Measurements from ENCODE around the gene AADAC.

AADAC gene

DNA sequence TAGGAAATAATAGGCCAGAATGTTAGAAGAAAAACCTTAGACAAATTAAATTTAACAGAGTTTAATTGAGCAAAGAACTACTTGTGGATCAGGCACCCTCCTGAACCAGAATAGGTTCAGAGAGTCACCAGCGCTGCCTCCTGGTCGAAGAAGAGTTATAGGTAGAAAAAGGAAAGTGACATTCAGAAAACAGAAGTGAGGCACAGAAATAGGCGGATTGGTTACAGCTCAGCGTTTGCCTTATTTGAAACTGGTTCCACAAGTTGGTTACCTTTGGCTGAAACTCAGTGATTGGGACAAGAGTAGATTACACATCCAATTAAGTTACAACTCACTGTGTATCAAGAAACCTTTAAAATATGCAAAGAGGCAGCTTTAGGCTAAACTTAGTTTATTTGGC lies 4.4 kb downstream of the AADAC start:
- Histone ChIP-seq H3K27ac (ENCODE audit: low read length) (no peak overlapping the region), H3K4me1 (ENCODE audit: insufficient read depth, low read length) (peaks cover 17% of the 10 kb centered on the region; the same call in 1 of the 2 replicates), H2AFZ (ENCODE audit: low read depth, low read length) (no peak overlapping the region), H3K9ac (ENCODE audit: low read depth, low read length) (no peak overlapping the region), H3K4me3 (ENCODE audit: low read depth in 1 of 2, low read length in 2 of 2) (no peak overlapping the region), H3K4me2 (ENCODE audit: insufficient read depth, low read length) (no peak overlapping the region), H3K9me3 (ENCODE audit: insufficient read depth, low read length, severe bottlenecking) (no peaks in the 10 kb centered on the region), H3K36me3 (ENCODE audit: insufficient read depth, low read length) (no peaks in the 10 kb centered on the region), H3K27me3 (ENCODE audit: insufficient read depth, low read length, poor library complexity) (no peaks in the 10 kb centered on the region), H4K20me1 (ENCODE audit: insufficient read depth, low read length) (no peaks in the 10 kb centered on the region), H3K79me2 (ENCODE audit: insufficient read depth, low read length) (no peaks in the 10 kb centered on the region)
- no peak for DNase-seq
- no peak for ATAC-seq (ENCODE audit: insufficient read depth, low read depth)
- TF ChIP-seq, protein P1, sequence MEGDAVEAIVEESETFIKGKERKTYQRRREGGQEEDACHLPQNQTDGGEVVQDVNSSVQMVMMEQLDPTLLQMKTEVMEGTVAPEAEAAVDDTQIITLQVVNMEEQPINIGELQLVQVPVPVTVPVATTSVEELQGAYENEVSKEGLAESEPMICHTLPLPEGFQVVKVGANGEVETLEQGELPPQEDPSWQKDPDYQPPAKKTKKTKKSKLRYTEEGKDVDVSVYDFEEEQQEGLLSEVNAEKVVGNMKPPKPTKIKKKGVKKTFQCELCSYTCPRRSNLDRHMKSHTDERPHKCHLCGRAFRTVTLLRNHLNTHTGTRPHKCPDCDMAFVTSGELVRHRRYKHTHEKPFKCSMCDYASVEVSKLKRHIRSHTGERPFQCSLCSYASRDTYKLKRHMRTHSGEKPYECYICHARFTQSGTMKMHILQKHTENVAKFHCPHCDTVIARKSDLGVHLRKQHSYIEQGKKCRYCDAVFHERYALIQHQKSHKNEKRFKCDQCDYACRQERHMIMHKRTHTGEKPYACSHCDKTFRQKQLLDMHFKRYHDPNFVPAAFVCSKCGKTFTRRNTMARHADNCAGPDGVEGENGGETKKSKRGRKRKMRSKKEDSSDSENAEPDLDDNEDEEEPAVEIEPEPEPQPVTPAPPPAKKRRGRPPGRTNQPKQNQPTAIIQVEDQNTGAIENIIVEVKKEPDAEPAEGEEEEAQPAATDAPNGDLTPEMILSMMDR (IDR thresholded peaks at IDR 0.05; ENCODE audit: borderline replicate concordance, extremely low read depth, low read length, poor library complexity, severe bottlenecking), result no peak
- no peak for TF ChIP-seq EZH2 (IDR thresholded peaks at IDR 0.05; ENCODE audit: borderline replicate concordance, low read depth, low read length, severe bottlenecking)

DNA sequence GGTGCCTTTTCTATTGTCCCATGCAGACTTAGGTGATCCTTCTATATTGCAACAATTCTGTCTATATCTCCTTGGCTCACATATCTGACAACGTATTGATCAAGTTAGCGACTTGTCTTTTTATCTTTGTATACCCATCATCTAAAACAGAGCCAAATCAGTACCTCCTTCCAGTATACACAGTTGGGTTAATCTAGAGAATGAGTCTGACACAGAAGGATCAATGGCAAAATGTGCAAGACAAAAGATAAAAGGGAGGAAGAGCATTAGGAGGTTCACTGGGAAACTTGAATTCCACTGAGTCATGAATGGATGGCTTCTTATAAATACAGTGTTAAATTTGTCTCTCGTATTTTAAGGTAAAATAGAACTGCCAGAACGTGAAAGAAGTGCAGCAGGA lies 6.0 kb downstream of the AADAC start:
- H3K27me3 ChIP-seq (ENCODE audit: insufficient read depth, low read length, poor library complexity), result no peaks in the 10 kb centered on the region
- no peak overlapping the region for H3K9ac ChIP-seq (ENCODE audit: low read depth, low read length)
- no peaks in the 10 kb centered on the region for H4K20me1 ChIP-seq (ENCODE audit: insufficient read depth, low read length)
- no peaks in the 10 kb centered on the region for H3K9me3 ChIP-seq (ENCODE audit: insufficient read depth, low read length, severe bottlenecking)
- no peak for ATAC-seq (ENCODE audit: insufficient read depth, low read depth)
- H3K4me1 ChIP-seq (ENCODE audit: insufficient read depth, low read length), result peaks cover 5% of the 10 kb centered on the region; the same call in 1 of the 2 replicates
- no peak overlapping the region; the same call in 1 of the 2 replicates for H2AFZ ChIP-seq (ENCODE audit: low read depth, low read length)
- TF ChIP-seq EZH2 (IDR thresholded peaks at IDR 0.05; ENCODE audit: borderline replicate concordance, low read depth, low read length, severe bottlenecking), result no peak
- TF ChIP-seq, protein P1 (IDR thresholded peaks at IDR 0.05; ENCODE audit: borderline replicate concordance, extremely low read depth, low read length, poor library complexity, severe bottlenecking), result no peak
- H3K79me2 ChIP-seq (ENCODE audit: insufficient read depth, low read length), result no peaks in the 10 kb centered on the region
- H3K36me3 ChIP-seq (ENCODE audit: insufficient read depth, low read length), result no peaks in the 10 kb centered on the region
- no peak overlapping the region for H3K4me2 ChIP-seq (ENCODE audit: insufficient read depth, low read length)
- no peak overlapping the region for H3K27ac ChIP-seq (ENCODE audit: low read length)
- H3K4me3 ChIP-seq (ENCODE audit: low read depth in 1 of 2, low read length in 2 of 2), result no peak overlapping the region
- DNase-seq, result no peak

DNA sequence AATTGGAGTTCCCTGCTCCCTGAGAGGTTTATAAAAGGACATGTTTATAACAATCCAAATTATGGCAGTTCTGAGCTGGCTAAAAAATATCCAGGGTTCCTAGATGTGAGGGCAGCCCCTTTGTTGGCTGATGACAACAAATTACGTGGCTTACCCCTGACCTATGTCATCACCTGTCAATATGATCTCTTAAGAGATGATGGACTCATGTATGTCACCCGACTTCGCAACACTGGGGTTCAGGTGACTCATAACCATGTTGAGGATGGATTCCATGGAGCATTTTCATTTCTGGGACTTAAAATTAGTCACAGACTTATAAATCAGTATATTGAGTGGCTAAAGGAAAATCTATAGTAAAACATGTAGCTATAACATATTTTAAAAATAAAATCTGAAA lies 13.9 kb downstream of the AADAC start:
- H3K36me3 ChIP-seq (ENCODE audit: insufficient read depth, low read length), result no peaks in the 10 kb centered on the region
- no peak for TF ChIP-seq EZH2 (IDR thresholded peaks at IDR 0.05; ENCODE audit: borderline replicate concordance, low read depth, low read length, severe bottlenecking)
- TF ChIP-seq, protein P1 (IDR thresholded peaks at IDR 0.05; ENCODE audit: borderline replicate concordance, extremely low read depth, low read length, poor library complexity, severe bottlenecking), result no peak
- no peak overlapping the region for H3K4me2 ChIP-seq (ENCODE audit: insufficient read depth, low read length)
- H3K4me1 ChIP-seq (ENCODE audit: insufficient read depth, low read length), result peaks cover 3% of the 10 kb centered on the region; the same call in 1 of the 2 replicates
- peaks cover 3% of the 10 kb centered on the region for H3K9me3 ChIP-seq (ENCODE audit: insufficient read depth, low read length, severe bottlenecking)
- H3K4me3 ChIP-seq (ENCODE audit: low read depth in 1 of 2, low read length in 2 of 2), result no peak overlapping the region
- no peaks in the 10 kb centered on the region for H4K20me1 ChIP-seq (ENCODE audit: insufficient read depth, low read length)
- no peaks in the 10 kb centered on the region for H3K79me2 ChIP-seq (ENCODE audit: insufficient read depth, low read length)
- no peak for ATAC-seq (ENCODE audit: insufficient read depth, low read depth)
- no peak overlapping the region for H3K9ac ChIP-seq (ENCODE audit: low read depth, low read length)
- no peak overlapping the region for H2AFZ ChIP-seq (ENCODE audit: low read depth, low read length)
- no peak overlapping the region for H3K27ac ChIP-seq (ENCODE audit: low read length)
- no peaks in the 10 kb centered on the region for H3K27me3 ChIP-seq (ENCODE audit: insufficient read depth, low read length, poor library complexity)
- DNase-seq, result no peak

Data from DND-41 (cell line).